C4-2B (cell line): ENCODE data around the gene ITGA8.

Source experiments
- ZFX ChIP-seq: fragments of 450-650 bp; IDR thresholded peaks from 2 replicates; pipeline ENCODE4 v1.6.1; 2017
- TF ChIP-seq, protein P1 (sequence below): fragments of 450-650 bp; conservative IDR thresholded peaks from 2 replicates; pipeline ENCODE4 v1.5.1; 2017; ENCODE audit warnings: mild to moderate bottlenecking

DNA sequence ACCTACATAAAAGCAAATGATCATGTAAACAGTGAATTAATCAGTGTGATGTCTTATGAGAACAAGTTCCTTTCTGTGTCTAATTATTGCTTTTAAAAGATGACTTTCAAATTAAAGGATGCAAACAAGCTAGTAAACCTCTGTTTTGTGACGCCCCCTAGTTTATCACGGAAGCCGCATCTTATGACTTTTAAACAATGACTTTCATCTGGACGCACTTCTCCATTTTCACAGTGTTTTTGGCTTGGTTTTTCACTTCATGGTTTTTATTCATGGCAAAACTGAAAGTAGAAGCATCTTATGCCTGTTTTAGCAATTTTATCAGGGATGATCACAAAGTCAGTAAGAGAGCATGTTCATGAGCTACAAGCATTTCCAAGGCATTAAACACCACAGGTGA lies 35.0 kb downstream of the ITGA8 start:
- TF ChIP-seq, protein P1, sequence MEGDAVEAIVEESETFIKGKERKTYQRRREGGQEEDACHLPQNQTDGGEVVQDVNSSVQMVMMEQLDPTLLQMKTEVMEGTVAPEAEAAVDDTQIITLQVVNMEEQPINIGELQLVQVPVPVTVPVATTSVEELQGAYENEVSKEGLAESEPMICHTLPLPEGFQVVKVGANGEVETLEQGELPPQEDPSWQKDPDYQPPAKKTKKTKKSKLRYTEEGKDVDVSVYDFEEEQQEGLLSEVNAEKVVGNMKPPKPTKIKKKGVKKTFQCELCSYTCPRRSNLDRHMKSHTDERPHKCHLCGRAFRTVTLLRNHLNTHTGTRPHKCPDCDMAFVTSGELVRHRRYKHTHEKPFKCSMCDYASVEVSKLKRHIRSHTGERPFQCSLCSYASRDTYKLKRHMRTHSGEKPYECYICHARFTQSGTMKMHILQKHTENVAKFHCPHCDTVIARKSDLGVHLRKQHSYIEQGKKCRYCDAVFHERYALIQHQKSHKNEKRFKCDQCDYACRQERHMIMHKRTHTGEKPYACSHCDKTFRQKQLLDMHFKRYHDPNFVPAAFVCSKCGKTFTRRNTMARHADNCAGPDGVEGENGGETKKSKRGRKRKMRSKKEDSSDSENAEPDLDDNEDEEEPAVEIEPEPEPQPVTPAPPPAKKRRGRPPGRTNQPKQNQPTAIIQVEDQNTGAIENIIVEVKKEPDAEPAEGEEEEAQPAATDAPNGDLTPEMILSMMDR: peak; percentile 20
- no peak for TF ChIP-seq ZFX
